Middle frontal gyrus (tissue), 1 donor: ENCODE data around the gene GRIA4.

Experiments
- DNase-seq: peaks from one replicate; pipeline ENCODE4 v3.0.0-alpha.2; 2015; ENCODE audit warnings: low spot score; ENCODE audit errors: extremely low spot score

Gene GRIA4

GRCh38 chr11:105915021-105915420 is 305.1 kb downstream of the GRIA4 start:
- DNase-seq = no peak

GRCh38 chr11:105918039-105918438 is 308.2 kb downstream of the GRIA4 start:
- no peak for DNase-seq

GRCh38 chr11:105918600-105918999 is 308.7 kb downstream of the GRIA4 start:
- DNase-seq = no peak

- DNase-seq = no peak
Measured at GRCh38 chr11:105923252-105923651, 313.4 kb downstream of the GRIA4 start.

- DNase-seq = no peak
Measured at GRCh38 chr11:105923807-105924206, 313.9 kb downstream of the GRIA4 start.

GRCh38 chr11:105929084-105929955 is 319.4 kb downstream of the GRIA4 start:
- no peak for DNase-seq

- DNase-seq = no peak
Measured at GRCh38 chr11:105933695-105934094, 323.8 kb downstream of the GRIA4 start.

- DNase-seq = no peak
Measured at GRCh38 chr11:105935791-105936190, 325.9 kb downstream of the GRIA4 start.

GRCh38 chr11:105937331-105937730 is 327.5 kb downstream of the GRIA4 start:
- DNase-seq = no peak

GRCh38 chr11:105937738-105938137 is 327.9 kb downstream of the GRIA4 start:
- DNase-seq = no peak

GRCh38 chr11:105942921-105943320 is 333.0 kb downstream of the GRIA4 start:
- DNase-seq = no peak

- DNase-seq = no peak
Measured at GRCh38 chr11:105948918-105949590, 339.2 kb downstream of the GRIA4 start.

GRCh38 chr11:105953886-105954285 is 344.0 kb downstream of the GRIA4 start:
- DNase-seq = no peak

- DNase-seq = no peak
Measured at GRCh38 chr11:105960252-105961245, 350.7 kb downstream of the GRIA4 start.

GRCh38 chr11:105968021-105968697 is 358.3 kb downstream of the GRIA4 start:
- no peak for DNase-seq

GRCh38 chr11:105969756-105970155 is 359.9 kb downstream of the GRIA4 start:
- no peak for DNase-seq

- DNase-seq = no peak
Measured at GRCh38 chr11:105975128-105975527, 365.3 kb downstream of the GRIA4 start.

- no peak for DNase-seq
Measured at GRCh38 chr11:105979997-105980703, 370.3 kb downstream of the GRIA4 start.

GRCh38 chr11:105986554-105986953 is 376.7 kb downstream of the GRIA4 start:
- DNase-seq = no peak

GRCh38 chr11:105988197-105988596 is 378.3 kb downstream of the GRIA4 start:
- DNase-seq = no peak
